Endometrium (tissue), 2 donors: ENCODE measurements around the gene LRRC74A.

ENCODE experiments used
- FAIRE-seq: peaks from 2 replicates; lab custom pipeline; 2012; peaks lifted over from hg19 to GRCh38; lab: Jason Lieb, UNC
- donor health status: control.
- donor health status: control.

LRRC74A gene

DNA sequence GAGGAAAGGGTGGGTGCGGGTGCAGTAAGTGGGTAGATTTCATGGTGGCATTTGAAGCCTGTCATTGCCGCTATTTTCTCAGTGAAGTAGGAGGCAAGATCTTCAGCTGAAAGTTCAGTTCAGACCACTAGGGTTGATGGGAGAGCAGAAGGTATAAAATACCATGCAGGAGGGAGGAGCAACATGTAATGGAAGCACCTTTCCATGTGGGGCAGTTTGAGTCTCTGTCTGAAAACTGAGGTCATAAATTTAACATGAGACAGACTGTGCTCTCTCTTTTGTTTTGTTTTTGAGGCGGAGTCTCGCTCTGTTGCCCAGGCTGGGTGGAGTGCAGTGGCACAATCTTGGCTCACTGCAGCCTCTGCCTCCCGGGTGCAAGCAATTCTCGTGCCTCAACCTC lies 22.7 kb downstream of the LRRC74A start:
- no peak for FAIRE-seq

- no peak for FAIRE-seq
These were observed 28.9 kb downstream of the LRRC74A start for GRCh38 chr14:76855066-76855465.

- FAIRE-seq = no peak
These were observed 30.6 kb downstream of the LRRC74A start for GRCh38 chr14:76856769-76857168.

DNA sequence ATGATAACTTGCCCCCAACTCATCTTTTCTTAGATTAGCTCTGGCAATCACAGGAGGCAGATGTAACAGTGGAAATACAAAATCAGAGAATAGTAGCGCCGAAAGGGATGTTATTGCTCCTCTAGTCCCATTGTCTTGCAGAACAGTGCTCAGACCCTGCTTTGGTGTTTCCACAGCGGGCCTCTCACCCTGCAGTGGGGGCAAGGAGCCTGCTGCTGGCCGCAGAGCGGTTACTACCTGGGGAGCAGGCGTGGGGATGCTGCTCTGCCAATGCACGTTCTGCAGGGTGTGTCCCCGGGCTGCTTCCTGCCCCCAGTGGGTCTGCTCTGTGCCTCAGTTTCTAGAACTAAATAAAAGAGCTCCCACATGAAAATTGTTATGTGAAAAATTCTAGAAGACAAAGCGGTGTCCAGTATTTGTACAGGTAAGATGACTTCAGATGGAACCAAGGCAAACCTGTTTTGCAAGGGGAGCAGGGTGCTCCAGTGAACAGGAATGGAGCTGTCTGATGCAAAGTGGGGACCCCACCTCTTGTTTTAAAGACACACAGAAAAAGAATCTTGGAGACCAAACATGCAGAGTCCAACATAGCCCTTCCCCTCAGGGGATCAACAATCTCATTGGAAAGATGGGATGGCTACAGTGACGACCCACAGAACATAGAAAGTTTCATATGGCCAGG lies 35.5 kb downstream of the LRRC74A start:
- no peak for FAIRE-seq

DNA sequence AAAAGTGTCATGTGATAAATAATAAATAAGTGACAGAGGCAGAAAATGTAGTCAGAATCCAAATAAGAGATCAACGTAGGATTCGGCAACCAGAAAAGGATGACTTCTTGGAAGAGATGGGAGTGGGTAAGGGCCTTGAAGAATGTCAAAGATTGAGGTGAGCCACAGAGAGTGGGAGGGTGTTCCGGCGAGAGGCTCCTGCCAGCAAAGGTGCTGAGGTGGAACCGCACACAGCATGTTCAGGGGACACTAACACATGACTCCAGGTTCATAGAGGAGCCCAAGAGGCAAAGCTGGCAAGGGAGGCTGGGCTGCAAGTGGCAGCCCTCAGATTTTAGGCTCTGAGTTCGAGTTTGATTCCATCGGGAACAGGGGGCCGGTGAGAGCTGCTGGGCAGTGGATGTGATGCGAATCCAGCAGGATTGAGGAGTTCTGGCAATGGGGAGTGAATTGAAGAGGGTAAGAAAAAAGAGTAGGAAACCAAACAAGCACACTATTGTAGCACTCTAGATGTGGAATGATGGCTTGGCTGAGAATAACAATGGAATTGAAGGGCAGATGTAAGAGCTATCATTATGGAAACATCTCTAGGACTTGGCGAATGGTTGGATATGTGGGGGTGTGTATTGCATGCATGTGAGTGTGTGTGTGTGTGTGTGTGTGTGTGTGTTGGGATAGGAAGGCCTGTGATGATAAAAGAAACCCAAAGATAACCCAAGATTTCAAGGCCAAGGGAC lies 36.5 kb downstream of the LRRC74A start:
- FAIRE-seq = no peak

DNA sequence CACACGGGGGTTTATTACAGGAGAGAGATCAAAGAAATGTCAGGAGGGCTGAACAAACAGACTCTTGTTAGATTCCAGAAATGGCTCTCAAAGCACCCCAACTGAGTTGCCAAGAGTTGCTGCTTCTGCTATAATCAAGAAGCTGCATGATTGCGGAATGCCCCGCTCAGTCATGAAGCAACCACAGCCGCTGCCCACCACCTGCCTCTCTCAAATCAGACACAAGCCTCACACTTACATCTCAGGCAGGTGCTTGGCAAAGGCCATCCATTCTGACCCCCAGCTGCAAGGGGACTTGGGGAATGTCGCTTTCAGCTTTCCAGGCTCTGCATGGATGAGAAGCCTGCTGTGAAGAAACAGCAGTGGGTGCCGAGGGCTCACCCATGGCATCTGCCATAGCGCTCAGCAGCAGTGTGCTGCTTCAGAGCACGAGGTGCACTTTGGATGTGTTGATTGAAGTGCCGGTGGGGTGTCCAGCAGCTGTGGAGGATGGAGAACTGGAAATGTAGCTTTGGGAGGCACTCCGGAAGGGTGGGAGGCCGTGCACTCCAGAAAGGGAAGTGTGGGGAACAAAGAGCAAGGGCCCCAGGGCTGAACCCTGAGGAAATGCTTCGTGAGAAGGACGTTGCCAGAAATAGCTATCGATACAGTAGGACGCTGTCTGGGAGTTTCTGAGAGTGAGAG lies 37.7 kb downstream of the LRRC74A start:
- FAIRE-seq = no peak

GRCh38 chr14:76866456-76866855 lies 40.2 kb downstream of the LRRC74A start:
- no peak for FAIRE-seq

- FAIRE-seq = no peak
These were observed 41.6 kb downstream of the LRRC74A start for GRCh38 chr14:76867516-76868453.

DNA sequence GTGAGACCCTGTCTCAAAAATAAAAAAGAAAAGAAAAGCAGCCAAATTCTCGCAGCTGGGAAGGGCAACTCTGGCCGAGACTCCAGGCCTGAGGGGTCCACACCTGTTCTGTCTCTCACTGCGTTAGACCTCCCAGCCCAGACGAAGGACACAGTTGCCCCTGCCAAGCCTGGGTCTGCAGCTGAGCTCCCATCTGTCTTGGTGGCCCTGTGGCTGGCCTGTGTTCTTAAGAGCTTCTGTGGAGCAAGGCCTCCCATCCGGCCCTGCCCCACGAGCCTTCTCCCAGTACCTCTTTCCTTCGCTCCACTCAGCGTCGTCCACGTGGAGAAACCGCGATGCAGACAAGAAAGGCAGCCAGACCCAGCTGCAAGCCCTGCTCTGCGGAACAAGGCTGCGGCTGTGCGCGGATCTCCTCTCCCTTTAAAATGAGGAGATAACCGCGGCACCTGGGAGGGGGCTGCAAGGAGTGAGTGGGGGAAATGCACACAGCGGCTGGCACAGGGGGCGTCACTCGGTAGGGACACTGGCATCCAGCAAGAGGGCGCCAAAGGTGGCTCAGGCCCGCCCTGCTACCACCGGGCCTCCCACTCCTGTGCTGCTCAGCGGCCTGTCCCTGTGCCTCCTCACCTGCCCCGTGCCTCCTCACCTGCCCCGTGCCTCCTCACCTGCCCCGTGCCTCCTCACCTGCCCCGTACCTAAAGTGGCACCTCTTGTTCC lies 42.4 kb downstream of the LRRC74A start:
- FAIRE-seq = no peak

- FAIRE-seq = no peak
These were observed 44.0 kb downstream of the LRRC74A start for GRCh38 chr14:76870166-76870565.

DNA sequence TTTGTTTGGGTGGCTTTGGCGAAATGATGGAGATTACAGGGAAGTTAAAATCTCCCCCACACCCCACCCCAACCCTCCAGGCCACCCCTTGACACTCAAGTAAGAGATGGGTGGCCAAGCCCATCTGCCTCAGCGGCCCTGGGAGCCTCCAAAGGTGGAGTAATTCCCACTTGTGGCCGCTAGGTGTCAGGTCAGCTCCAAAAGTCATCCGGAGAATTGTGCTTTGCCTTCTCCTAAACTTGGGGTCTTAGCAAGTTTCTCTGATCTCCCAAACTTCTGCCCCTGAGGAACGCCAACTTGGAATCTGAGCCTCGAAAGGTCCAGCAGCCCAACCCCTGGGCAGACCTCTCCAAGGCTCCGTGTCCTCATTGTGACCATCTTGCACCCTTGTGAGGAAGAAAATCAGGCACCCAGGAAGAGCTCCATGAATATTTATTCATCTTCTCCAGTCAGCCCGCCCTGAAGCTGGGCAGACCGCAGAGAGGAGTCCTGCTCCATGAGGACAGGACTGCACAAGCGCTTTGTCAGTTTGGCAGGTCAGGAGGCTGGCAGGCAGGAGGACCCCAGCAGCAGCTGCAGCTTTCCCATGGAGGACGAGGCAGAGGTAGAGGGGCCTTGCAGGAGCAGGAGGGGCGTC lies 46.7 kb downstream of the LRRC74A start:
- no peak for FAIRE-seq

DNA sequence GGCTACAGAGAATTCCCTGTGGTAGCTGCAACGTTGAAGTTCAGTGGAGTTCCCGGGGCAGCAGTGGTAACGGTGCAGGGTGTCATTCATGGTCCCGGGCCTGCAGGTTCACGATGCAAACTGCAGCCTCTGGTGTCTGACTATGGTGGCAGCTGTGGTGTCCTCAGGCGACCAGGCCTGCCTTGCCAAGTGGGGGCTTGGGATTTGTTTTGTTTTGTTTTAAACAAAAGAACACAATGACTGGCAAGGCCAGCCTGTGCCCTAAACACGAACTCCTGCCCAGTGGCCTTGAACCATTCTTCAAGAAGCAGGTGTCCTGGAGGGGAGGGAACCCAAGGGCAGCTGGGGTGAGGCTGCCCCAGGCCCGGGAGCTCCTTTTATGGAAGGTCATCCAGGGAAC lies 48.5 kb downstream of the LRRC74A start:
- no peak for FAIRE-seq

- peak; percentile 31 for FAIRE-seq
These were observed 49.9 kb downstream of the LRRC74A start for GRCh38 chr14:76876076-76876475.

DNA sequence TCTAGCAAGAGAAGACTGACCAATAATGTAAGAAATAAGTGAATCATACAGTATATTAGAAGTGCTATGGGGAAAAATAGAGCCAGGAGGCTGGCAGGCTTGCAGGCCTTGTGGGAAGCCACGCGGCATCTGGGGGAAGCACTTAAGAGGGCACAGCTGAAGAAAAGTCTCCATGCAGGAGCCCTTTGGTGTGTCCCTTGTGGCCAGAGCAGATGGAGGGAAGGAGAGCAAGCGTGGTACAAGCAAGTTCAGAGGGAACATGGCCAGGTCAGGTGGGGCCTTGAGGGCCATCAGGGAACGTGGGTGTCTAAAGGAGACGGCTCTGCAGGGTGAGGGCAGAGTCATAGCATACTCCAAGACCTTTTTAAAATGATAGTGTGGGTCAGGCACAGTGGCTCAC lies 51.7 kb downstream of the LRRC74A start:
- no peak for FAIRE-seq

- no peak for FAIRE-seq
These were observed 54.2 kb downstream of the LRRC74A start for GRCh38 chr14:76880449-76880848.

GRCh38 chr14:76881348-76881747 lies 55.1 kb downstream of the LRRC74A start:
- FAIRE-seq = no peak

GRCh38 chr14:76882651-76883050 lies 56.4 kb downstream of the LRRC74A start:
- no peak for FAIRE-seq

- FAIRE-seq = no peak
These were observed 57.2 kb downstream of the LRRC74A start for GRCh38 chr14:76883447-76883846.

DNA sequence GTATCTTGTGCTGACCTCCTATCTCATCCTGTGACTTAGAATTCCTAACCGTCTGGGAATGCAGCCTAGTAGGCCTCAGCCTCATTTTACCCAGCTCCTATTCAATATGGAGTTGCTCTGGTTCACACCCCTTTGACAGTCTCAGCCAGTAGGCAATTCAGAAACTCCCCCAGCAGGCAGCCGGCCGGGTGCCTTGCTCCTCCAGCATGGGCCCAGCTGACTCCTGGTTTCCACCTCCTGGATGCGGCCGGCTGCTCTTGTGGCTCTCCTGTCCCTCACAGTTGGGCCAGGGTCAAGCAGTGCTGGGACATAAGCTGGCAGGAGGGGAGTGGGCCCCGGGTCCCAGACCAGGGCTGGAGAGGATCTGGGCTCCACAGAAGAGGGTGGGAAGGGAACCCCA lies 58.2 kb downstream of the LRRC74A start:
- FAIRE-seq = no peak

DNA sequence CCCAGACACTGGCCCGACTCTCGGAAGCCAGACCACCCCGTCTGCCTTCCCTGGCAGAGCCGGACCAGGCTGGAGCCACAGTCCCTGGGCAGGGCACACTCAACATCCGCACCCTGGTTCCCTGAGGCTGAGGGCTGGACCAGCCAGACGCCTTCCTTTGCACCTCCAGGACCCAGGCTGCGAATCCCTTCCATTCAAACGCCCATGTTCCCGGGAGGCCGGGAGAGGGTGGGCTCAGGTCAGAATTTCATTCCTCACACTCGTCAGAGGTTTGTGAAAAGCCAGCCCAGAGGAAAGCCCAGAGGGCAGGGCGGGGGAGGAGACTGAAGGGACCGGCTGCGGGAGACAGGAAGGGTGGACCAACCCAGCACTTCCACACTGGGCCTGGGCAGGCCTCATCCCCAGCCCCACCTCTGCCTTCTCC lies 58.7 kb downstream of the LRRC74A start:
- FAIRE-seq = no peak

- FAIRE-seq = no peak
These were observed 61.0 kb downstream of the LRRC74A start for GRCh38 chr14:76887191-76887590.
